Measurements from ENCODE around the gene DPEP3. TPM values are rescaled to one million over a fixed set of nuclear protein-coding genes. Genes with fewer than 3 reads are reported as not detected.
A peak's percentile ranks its signal among the peaks of the same experiment; 100 is the strongest.

Gene DPEP3
- total RNA-seq, 1 donor from 2014 or later = not detected

- DNase-seq = no peak
- no peak for ATAC-seq
- intact Hi-C loops (cut with micrococcal nuclease) = no loop called here
Measured at GRCh38 chr16:67936880-67937605, 43.3 kb downstream of the DPEP3 start.

DNA sequence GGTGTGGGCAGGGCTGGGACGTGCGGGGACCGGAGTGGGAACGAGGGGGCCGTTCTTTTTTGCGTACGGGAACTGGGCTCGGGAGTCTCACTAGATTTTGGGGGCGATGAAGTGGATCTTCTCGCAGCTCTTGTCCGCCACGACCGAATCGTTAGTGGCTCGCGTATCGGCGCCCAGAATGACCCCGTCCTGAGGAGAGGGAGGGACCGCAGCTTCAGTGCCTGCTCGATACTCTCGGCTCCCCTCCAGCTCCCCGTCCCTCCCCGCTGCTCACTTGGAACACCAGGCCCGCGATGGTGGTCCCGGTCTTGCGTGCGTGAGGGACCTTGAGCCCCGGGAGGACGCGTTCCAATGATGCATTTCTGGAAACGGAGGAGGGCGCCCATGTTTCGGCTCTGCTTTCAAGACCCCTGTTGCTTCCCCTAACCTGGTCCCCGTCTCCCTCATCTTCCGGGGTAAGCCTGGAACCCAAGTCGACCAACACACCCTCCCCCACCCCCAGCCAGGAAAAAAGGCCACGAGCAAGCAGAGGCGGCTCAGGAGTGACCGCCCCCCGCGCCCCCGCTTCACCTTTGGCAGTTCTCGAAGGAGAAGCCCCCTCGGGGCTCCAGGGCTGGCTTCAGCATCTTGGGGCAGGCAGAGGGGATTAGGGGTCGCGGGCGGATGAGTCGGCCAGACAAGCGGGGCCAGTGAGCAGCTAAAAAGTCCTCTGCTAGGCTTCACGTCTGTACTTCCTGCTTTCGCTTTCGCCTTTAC is 44.0 kb downstream of the DPEP3 start, which contains the start of gene PSMB10:
TSS of gene PSMB10 (minus strand) at position 727 of the 756 bp plus-strand sequence. CDS start at position 626, 101 bp downstream.
- intact Hi-C loops (cut with micrococcal nuclease) = no loop called here
- ATAC-seq = peak; percentile 33
- DNase-seq = peak; percentile 61

- ATAC-seq (peak; percentile 91), DNase-seq (peak; percentile 96)
- intact Hi-C loops (cut with micrococcal nuclease) = no loop called here
Measured at GRCh38 chr16:67935402-67936123, 44.7 kb downstream of the DPEP3 start.

DNA sequence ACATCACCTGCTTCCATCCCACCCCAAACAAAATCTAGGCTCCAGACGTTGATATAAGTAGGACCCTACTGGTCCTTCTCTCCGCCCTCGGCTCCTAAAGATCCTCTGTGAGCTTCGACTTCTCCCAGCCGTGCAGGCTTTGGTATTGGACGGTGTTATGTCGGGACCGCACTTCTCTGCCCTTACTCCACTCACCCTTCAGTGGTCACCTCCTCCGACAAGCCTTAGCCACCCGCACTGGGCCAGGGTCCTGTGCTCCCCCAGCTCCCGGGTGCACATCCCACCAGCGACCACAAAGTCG is 45.2 kb downstream of the DPEP3 start:
- intact Hi-C loops (cut with micrococcal nuclease) = no loop called here
- peak; percentile 6 for ATAC-seq

DNA sequence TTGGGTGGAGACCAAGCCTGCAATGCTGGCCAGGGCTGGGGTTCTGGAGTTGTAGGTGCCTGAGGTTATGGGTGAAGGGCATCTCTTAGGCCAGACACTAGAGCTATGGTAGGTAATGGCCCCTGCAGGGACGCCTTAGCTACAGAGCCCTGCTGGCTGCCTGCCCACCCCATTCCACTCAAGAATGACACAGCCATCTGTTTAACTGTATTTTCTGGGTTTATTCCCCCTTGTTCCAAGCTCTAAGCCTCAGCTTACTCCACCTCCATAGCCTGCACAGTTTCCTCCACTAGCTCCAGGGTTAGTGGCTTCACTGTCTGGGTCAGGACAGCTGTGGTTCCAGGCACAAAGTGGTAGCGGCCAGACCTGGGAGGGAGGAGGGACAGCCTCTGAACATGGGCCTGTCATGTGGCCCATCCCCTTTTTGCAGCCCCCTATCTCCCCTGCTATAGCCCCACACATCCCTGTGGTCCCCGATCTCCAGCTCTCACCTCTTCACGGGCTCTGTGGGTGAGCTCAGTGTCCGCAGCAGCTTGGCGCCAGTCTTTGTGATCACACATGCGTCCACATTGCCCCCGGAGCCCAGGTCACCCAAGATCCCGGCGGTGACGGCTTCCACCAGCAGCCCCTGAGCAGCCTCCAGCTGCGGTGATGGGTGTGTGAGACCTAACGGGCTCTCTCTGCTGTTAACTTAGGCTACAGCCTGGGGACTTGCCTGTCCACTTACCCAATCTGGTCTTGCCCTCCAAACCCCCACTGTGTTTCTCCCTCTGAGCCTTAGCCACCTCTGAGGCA is 45.8 kb downstream of the DPEP3 start:
- DNase-seq (no peak), ATAC-seq (peak; percentile 0)
- intact Hi-C loops (cut with micrococcal nuclease) = no loop called here

More for the DNA sequence above, 45.2 kb downstream of the DPEP3 start:
- DNase-seq = no peak

DNA sequence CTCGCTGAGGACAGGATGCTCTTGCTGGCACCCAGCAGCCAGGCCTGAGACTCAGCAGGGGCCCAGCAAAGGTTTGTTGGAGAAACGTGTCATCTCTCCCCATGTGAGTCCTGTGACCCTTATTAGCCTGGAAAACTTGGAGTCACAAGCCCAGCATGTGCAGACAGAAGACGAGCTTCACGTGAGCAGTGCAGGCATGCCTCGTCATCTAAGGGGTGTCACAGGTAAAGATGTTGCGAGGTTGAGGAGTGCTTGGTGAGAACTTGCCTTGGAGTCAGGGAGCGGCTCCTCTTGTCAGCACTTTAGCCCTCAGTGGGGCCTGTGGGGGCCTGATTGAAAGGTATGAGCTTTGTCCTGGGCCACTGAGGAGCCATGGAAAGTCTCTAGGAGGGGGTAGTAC is 46.5 kb downstream of the DPEP3 start:
- intact Hi-C loops (cut with micrococcal nuclease) = no loop called here
- DNase-seq (no peak), ATAC-seq (no peak)

DNA sequence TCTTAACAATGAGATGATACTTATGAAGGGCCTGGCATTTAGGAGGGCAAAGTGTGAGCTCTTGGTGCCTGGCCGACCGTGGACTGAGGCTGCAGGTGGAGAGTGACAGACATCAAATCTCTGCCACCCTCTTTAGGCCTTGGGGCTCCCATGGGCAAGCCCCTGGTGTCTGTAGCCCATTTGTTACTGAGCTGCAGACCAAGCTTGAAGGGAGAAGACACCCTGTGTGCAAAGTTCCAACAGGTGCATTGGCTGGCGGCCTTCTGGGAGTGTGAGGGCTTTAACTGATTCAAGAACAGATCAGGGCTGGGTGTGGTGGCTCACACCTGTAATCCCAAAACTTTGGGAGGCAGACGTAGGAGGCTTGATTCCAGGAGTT is 47.8 kb downstream of the DPEP3 start:
- ATAC-seq (no peak), DNase-seq (no peak)
- intact Hi-C loops (cut with micrococcal nuclease) = no loop called here

DNA sequence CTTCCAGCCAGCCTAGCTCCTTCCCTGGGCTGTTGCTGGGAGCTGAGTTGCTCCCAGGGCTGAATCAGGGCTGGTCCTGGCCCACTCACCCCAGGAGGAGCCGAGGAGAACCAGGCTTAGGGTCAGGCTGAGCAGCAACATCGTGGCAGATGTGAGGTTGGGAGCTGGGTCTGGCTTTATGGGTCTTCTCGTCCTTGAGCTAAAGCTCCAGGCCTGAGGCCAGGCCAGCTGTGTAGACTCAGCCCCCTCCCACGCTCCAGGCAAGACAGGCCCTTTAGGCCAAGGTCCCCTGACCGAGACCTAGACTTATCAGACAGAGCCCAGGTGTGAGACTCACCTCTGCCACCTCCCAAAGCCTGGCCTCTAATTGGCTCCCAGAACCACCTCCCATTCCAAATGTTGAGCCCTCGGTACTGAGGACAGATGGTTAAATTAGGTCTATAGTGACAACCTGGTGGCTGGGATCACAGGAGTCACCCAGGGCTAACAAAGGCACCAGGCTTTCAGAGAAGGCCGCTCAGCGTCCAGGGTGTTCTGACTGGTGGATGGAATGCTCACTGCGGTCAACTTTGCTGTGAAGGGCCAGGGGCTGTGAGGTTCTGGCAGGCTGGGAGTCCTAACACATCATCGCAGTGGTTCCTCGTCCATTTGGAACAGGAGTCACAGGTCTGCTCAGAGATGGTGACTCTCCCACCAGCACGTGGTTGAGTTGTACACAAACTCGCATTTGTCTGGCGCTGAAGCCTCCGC is 48.4 kb downstream of the DPEP3 start, which contains the start of gene CTRL:
TSS of gene CTRL (minus strand) at position 151 of the 750 bp plus-strand sequence. CDS start at position 141, 10 bp downstream.
- ATAC-seq (no peak), DNase-seq (no peak)
- intact Hi-C loops (cut with micrococcal nuclease) = no loop called here

DNA sequence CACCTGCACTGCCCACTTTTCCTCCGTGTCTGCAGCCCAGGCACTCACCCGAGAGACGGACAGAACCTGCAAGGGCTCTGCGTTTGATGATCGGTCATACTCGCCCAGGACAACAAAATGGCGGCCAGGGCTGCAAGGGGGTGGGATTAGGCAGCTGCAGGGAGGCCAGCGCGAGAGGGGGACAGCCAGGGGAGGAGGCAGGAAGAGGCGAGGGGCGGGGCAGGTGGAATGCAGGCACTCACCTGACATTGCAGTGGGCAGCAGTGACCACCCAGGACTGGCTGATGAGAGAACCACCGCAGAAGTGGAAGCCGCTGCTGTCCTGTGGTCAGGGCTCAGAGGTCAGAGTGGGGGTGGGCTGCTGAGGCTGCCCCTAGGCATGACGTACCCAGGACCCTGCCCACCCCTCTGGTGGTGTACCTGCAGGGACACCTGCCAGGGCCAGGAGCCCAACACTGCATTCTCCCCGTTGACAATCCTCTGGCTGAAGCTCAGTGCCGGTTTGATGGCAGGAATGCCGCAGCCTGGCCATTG is 49.6 kb downstream of the DPEP3 start:
- no peak for ATAC-seq
- no peak for DNase-seq
- intact Hi-C loops (cut with micrococcal nuclease) = no loop called here

GRCh38 chr16:67930191-67930590 is 50.1 kb downstream of the DPEP3 start:
- intact Hi-C loops (cut with micrococcal nuclease) = no loop called here
- DNase-seq = no peak
- no peak for ATAC-seq

- peak; percentile 68 for ATAC-seq
- intact Hi-C loops (cut with micrococcal nuclease) = loop anchor here (5.0 kb wide), 1 partner anchor 111 kb away; no protein-coding TSS in a partner anchor
- DNase-seq = peak; percentile 83
Measured at GRCh38 chr16:67928561-67929364, 51.5 kb downstream of the DPEP3 start.

GRCh38 chr16:67928147-67928546 is 52.2 kb downstream of the DPEP3 start:
- ATAC-seq = no peak
- DNase-seq = no peak
- intact Hi-C loops (cut with micrococcal nuclease) = loop anchor here (5.0 kb wide), 1 partner anchor 111 kb away; no protein-coding TSS in a partner anchor

- no peak for ATAC-seq
- intact Hi-C loops (cut with micrococcal nuclease) = loop anchor here (5.0 kb wide), 1 partner anchor 110 kb away; no protein-coding TSS in a partner anchor
- no peak for DNase-seq
Measured at GRCh38 chr16:67927131-67927941, 53.0 kb downstream of the DPEP3 start.

- intact Hi-C loops (cut with micrococcal nuclease) = loop anchor here (5.0 kb wide), 1 partner anchor 109 kb away; no protein-coding TSS in a partner anchor
- peak; percentile 41 for DNase-seq
- no peak for ATAC-seq
Measured at GRCh38 chr16:67926181-67926750, 54.0 kb downstream of the DPEP3 start.
